AG09319 (cell line): Measurements from ENCODE around the gene TMEM63C.

ENCODE experiments used
- DNase-seq: peaks from one replicate; pipeline ENCODE4 v3.0.0-alpha.2; 2010; ENCODE audit warnings: low read depth; ENCODE audit errors: extremely low read depth
- TF ChIP-seq, protein P1 (sequence below): IDR thresholded peaks from 2 replicates; pipeline ENCODE4 v1.5.1; 2011; ENCODE audit warnings: low read depth, mild to moderate bottlenecking, inconsistent platforms, low read length, moderate library complexity

The TMEM63C gene

DNA sequence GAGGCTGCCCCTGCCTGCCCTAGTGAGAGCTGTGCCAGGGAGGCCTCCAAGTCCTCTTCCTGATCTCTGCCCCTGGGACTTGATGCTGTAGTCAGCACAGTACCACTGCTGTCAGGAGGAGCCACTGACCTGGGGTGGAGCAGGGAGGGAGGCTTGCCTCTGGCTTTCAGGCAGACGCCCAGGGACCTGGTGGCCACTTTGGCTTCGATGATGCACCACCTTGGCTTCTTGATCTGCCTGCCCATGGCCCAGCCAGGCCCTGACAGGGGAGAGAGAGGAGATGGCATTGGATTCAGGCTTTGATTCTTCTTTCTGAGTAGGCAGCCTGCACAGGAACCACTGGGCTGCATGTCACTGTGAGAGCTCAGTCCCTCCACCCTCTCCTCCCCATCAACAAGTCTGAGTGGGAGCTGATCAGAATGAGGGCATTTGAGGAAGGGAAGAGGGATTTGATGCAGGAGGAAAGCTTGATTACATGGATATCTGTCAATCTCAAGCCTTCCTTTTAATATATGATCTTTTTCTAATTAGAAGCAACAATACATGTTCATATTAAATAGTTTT, 24.7 kb downstream of the TMEM63C start:
- no peak for DNase-seq
- TF ChIP-seq, protein P1, sequence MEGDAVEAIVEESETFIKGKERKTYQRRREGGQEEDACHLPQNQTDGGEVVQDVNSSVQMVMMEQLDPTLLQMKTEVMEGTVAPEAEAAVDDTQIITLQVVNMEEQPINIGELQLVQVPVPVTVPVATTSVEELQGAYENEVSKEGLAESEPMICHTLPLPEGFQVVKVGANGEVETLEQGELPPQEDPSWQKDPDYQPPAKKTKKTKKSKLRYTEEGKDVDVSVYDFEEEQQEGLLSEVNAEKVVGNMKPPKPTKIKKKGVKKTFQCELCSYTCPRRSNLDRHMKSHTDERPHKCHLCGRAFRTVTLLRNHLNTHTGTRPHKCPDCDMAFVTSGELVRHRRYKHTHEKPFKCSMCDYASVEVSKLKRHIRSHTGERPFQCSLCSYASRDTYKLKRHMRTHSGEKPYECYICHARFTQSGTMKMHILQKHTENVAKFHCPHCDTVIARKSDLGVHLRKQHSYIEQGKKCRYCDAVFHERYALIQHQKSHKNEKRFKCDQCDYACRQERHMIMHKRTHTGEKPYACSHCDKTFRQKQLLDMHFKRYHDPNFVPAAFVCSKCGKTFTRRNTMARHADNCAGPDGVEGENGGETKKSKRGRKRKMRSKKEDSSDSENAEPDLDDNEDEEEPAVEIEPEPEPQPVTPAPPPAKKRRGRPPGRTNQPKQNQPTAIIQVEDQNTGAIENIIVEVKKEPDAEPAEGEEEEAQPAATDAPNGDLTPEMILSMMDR: no peak

DNA sequence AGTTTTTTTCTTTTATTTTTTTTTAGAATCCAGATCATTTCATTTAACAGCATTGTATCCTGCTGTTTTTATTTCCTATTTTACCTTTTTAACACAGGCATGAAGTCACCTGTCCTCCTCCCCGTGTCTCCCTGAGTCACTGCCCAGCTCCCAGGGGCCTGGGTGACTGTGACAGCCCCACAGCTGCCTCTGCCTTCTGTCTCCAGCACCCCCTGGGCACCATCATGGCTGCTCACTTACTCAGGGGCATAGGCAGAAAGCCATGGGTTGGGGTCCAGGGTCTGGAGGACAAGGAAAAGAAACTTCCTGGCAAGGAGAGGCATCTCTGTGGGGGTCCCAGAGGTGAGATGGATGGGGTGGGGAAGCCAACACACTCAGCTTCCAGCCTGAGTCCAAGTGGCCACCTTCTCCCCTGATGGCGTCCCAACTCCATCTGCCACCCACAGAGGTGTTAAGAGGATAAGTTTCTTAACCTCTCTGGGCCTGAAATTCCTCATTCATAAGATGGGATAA, 25.3 kb downstream of the TMEM63C start:
- DNase-seq: no peak

DNA sequence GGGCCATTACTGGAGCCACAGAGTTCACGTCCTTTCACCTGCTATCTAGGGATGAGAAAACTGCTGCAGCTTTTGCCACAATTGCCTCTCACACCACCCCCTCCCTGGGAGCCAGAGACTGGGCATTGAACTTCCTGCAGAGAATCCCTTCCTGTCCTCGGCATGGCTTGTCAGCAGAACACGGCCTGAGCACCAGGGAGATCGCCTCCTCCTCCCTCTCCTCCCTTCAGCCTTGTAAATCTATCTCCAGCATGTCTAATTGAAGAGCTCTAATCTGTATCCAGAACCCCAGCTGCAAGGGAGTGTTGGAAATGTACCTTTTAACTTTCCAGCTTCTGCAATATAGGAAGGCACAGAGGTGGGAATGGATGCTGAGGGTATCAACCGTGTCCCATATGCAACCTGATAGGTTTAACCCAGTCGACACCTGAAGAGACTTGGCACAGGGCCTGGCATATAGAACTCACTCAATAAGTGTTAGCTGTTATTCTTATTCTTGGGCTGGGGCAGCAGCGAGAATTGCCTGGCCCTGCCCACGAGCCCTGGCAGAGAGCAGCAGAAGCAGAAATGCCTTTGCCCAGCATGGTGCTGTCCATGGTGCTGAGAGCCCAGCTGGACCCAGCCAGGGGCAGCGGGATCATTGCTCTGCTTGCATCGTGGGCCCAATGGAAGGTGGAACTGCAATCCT, 26.8 kb downstream of the TMEM63C start:
- TF ChIP-seq, protein P1: no peak
- DNase-seq: peak; percentile 7

More for the DNA sequence above, 25.3 kb downstream of the TMEM63C start:
- TF ChIP-seq, protein P1: no peak

DNA sequence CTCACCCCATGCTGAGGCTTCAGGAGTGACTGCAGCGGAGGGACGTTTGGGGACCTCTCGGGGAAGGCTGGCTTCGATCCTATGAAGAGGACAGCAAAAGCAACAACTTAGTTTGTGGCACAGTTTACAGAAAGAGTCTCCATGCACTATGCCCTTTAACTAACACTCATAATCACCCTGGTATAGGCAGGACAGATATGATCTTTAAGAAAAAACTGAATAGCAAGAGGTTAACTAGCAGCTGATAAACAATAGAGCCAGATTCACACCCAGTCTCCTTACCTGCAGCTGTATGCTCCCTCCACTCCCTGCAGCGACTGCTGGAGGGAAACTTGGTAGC, 27.4 kb downstream of the TMEM63C start:
- no peak for DNase-seq
- TF ChIP-seq, protein P1: no peak

DNA sequence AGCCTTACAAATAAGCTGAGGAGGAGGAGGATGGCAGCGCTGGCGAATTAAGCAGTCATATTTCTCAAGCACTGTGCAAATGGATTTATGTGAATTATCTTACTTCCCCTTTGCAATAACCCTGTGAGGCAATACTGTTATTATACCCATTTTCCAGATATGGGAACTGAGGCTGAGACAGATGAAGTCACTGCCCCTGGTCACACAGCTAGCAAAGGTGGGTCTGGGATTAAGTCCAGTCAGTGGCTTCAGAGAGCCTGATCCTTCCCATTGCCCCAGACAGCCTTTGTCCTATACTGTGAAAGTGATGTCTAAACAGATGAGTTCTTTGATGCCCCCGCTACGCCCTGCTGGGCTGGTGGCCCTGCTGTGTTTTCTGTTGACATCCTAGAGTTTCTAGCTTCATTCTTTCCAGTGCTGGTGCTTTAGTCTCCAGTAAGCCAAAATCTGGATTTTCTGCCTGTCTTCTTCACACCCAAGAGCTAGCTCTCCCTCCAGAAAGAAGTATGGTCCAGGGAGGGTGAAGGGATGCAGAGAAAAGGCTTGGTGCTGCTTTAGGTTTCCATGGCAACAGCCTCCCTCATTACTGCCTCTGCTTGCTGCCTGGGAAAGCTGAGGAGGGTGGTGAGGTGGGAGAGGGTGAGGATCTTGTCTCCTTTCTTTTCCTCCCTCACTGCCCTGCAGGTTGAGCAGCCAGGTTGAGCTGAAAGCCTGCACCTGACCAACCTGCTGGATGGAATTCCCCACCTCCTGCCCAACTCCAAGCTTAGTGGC, 30.7 kb downstream of the TMEM63C start:
- DNase-seq: no peak

DNA sequence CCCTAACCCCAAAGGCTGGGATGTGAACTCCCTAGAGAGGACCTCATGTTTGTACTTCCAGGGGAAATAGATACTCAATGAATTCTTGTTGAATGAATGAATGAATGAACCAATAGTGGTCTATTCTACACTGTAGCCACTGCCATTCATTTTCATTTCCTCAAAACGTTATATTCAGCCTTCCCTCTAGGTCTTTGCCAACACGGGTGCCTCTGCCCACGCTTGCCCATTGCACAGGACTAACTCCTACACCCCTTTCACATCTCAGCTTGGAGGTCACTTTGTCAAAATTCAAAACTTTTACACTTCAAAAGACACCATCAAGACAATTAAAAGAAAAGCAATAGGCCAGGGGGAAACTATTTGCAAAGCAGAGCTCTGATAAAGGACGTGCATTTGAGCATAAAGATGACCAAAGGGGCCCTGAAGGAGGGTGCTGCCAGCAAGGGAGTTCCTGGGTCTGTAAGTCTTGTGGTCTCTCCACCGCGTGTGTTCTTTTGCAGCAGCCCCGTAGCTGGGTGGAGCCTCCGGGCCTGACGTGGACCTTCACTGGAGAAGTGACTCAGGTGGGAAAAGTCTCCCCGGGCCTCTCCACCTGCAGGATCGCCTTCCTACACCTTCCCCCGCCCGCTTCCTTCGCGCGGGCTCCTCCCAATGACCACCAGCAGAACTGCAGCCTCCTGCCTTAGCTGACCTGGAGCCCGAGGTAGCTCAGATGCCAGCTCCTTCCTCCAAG, 31.5 kb downstream of the TMEM63C start:
- no peak for DNase-seq
- TF ChIP-seq, protein P1: peak; percentile 41

More for the DNA sequence above, 30.7 kb downstream of the TMEM63C start:
- TF ChIP-seq, protein P1: no peak

DNA sequence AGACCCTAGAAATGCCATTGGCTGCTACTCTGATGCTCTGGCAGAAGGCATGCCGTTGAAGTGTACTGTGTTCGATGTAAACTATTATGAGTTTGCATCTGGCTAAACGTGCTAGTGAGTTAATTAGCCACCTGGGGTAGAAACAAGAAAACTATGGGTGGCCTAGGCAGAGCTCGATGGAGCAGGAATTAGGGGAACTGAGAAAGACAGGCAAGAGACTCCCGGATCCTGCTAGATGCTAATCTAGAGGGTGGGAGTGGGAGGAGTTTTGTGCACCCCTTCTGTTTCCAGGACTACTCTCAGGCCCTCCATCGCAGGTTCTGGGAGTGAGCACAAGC, 32.0 kb downstream of the TMEM63C start:
- DNase-seq: no peak
- TF ChIP-seq, protein P1: no peak
